ENCODE measurements around the gene SNAI3. TPM values are rescaled to one million over a fixed set of nuclear protein-coding genes. Genes with fewer than 3 reads are reported as not detected.

Gene SNAI3
- total and polyA plus RNA-seq, 2 experiments from 2014 or later = 10.3 to 19.4 TPM

DNA sequence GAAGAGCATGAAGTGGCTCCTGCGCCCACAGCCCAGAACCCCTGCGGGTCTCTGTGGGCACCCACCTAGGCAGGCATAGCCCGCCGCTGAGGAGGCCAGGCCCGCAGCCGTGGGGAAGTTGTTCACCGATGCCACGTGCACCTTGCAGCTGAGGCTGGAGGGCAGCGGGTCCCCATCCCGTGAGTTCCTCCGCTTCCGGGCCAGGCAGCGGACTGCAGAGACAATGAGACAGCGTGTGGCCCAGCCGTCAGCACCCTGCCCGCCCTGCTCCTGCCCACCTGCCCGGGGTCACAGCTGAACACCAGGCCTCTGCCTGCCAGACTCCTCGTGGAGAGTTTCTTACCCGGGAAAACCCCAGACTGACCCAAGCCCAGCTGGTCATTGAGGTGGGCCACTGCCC lies 28.9 kb downstream of the SNAI3 start (continued):
- TF ChIP-seq, protein P1, sequence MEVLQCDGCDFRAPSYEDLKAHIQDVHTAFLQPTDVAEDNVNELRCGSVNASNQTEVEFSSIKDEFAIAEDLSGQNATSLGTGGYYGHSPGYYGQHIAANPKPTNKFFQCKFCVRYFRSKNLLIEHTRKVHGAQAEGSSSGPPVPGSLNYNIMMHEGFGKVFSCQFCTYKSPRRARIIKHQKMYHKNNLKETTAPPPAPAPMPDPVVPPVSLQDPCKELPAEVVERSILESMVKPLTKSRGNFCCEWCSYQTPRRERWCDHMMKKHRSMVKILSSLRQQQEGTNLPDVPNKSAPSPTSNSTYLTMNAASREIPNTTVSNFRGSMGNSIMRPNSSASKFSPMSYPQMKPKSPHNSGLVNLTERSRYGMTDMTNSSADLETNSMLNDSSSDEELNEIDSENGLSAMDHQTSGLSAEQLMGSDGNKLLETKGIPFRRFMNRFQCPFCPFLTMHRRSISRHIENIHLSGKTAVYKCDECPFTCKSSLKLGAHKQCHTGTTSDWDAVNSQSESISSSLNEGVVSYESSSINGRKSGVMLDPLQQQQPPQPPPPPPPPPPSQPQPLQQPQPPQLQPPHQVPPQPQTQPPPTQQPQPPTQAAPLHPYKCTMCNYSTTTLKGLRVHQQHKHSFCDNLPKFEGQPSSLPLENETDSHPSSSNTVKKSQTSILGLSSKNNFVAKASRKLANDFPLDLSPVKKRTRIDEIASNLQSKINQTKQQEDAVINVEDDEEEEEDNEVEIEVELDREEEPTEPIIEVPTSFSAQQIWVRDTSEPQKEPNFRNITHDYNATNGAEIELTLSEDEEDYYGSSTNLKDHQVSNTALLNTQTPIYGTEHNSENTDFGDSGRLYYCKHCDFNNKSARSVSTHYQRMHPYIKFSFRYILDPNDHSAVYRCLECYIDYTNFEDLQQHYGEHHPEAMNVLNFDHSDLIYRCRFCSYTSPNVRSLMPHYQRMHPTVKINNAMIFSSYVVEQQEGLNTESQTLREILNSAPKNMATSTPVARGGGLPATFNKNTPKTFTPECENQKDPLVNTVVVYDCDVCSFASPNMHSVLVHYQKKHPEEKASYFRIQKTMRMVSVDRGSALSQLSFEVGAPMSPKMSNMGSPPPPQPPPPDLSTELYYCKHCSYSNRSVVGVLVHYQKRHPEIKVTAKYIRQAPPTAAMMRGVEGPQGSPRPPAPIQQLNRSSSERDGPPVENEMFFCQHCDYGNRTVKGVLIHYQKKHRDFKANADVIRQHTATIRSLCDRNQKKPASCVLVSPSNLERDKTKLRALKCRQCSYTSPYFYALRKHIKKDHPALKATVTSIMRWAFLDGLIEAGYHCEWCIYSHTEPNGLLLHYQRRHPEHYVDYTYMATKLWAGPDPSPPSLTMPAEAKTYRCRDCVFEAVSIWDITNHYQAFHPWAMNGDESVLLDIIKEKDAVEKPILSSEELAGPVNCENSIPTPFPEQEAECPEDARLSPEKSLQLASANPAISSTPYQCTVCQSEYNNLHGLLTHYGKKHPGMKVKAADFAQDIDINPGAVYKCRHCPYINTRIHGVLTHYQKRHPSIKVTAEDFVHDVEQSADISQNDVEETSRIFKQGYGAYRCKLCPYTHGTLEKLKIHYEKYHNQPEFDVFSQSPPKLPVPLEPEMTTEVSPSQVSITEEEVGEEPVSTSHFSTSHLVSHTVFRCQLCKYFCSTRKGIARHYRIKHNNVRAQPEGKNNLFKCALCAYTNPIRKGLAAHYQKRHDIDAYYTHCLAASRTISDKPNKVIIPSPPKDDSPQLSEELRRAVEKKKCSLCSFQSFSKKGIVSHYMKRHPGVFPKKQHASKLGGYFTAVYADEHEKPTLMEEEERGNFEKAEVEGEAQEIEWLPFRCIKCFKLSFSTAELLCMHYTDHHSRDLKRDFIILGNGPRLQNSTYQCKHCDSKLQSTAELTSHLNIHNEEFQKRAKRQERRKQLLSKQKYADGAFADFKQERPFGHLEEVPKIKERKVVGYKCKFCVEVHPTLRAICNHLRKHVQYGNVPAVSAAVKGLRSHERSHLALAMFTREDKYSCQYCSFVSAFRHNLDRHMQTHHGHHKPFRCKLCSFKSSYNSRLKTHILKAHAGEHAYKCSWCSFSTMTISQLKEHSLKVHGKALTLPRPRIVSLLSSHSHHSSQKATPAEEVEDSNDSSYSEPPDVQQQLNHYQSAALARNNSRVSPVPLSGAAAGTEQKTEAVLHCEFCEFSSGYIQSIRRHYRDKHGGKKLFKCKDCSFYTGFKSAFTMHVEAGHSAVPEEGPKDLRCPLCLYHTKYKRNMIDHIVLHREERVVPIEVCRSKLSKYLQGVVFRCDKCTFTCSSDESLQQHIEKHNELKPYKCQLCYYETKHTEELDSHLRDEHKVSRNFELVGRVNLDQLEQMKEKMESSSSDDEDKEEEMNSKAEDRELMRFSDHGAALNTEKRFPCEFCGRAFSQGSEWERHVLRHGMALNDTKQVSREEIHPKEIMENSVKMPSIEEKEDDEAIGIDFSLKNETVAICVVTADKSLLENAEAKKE (CRISPR knock-in tag; IDR thresholded peaks at IDR 0.05) = no peak
- no peak for TF ChIP-seq NANOG (IDR thresholded peaks at IDR 0.05; ENCODE audit: borderline replicate concordance)
- TF ChIP-seq, protein P2, sequence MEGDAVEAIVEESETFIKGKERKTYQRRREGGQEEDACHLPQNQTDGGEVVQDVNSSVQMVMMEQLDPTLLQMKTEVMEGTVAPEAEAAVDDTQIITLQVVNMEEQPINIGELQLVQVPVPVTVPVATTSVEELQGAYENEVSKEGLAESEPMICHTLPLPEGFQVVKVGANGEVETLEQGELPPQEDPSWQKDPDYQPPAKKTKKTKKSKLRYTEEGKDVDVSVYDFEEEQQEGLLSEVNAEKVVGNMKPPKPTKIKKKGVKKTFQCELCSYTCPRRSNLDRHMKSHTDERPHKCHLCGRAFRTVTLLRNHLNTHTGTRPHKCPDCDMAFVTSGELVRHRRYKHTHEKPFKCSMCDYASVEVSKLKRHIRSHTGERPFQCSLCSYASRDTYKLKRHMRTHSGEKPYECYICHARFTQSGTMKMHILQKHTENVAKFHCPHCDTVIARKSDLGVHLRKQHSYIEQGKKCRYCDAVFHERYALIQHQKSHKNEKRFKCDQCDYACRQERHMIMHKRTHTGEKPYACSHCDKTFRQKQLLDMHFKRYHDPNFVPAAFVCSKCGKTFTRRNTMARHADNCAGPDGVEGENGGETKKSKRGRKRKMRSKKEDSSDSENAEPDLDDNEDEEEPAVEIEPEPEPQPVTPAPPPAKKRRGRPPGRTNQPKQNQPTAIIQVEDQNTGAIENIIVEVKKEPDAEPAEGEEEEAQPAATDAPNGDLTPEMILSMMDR (conservative IDR thresholded peaks at IDR 0.05; ENCODE audit: low read depth in 2 of 2) = no peak
- TF ChIP-seq ZNF331 (CRISPR knock-in tag; IDR thresholded peaks at IDR 0.05; ENCODE audit: low read depth) = no peak
- TF ChIP-seq POLR2AphosphoS5 (IDR thresholded peaks at IDR 0.05; ENCODE audit: low read depth) = no peak
- TF ChIP-seq, protein P3, sequence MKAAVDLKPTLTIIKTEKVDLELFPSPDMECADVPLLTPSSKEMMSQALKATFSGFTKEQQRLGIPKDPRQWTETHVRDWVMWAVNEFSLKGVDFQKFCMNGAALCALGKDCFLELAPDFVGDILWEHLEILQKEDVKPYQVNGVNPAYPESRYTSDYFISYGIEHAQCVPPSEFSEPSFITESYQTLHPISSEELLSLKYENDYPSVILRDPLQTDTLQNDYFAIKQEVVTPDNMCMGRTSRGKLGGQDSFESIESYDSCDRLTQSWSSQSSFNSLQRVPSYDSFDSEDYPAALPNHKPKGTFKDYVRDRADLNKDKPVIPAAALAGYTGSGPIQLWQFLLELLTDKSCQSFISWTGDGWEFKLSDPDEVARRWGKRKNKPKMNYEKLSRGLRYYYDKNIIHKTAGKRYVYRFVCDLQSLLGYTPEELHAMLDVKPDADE (IDR thresholded peaks at IDR 0.05) = no peak
- no peak for TF ChIP-seq EZH2 (IDR thresholded peaks at IDR 0.05; ENCODE audit: low read depth, unreplicated experiment)

Measured in GM23338 (cell line).